NK-92 (cell line): ENCODE results near the gene CDK17.
"Not testable (repeated sequence)": the region's sequence is repeated elsewhere in the genome, so short reads cannot be mapped to it uniquely, and the experiment has no call there.

Experiments used
- DNase-seq: peaks from one replicate; lab custom pipeline; 2025; ENCODE audit not compliant: unreplicated experiment; lab: John Stamatoyannopoulos, UW

CDK17 gene

DNA sequence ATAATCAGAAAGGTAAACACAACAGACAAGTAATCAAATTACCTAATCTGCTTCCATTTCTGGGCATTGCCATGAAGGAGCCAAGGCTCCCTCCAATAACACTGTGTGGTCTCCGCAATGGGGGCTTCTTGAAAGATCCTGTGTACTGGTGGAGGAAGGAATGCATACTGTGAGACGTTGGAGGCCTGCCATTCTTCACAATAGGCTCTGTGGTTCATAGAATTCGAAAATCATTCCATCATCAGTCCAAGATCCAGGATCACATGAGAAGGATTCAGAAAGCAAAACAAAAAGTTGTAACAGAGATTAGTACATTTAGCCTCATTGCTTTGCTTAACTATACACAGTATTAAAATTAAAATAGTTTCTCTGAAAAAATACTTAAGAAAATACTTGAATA, 76.3 kb downstream of the CDK17 start:
- DNase-seq, result no peak

DNA sequence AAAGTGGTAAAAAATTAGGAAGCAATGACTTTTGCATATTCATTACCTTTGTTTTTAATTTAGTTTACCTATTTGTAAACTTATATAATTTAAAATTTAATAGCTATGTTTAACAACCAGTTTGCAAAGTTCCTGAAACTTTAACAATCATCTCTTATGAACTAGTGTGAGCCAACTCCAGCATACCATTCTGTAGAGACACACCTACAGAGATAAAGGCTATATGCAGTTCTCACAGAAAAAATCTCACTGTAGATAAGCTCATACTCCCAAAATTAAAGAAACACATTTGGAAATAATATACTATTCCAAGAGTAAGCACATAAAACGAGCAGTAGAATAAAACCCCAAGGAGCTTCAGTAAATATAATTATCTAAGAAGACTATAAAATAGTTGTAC, 77.5 kb downstream of the CDK17 start:
- DNase-seq, result no peak

DNA sequence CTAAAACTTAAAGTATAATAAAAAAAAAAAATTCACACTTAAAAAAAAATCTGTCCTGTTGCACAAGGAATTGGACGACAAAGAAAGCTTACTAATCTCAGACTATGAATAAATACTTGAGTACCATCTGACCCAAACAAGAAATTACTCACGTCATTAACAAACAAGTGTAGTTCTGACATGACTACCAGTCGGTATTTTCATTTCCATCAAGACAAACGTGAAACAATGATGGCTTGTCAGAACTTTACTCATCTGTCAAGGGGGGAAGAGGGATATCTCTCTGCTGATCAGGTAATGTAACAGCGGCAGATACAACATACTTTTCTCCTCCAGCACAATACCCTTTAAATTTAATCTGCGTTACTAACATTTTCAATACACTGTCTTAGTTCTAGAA, 78.3 kb downstream of the CDK17 start:
- no peak for DNase-seq

DNA sequence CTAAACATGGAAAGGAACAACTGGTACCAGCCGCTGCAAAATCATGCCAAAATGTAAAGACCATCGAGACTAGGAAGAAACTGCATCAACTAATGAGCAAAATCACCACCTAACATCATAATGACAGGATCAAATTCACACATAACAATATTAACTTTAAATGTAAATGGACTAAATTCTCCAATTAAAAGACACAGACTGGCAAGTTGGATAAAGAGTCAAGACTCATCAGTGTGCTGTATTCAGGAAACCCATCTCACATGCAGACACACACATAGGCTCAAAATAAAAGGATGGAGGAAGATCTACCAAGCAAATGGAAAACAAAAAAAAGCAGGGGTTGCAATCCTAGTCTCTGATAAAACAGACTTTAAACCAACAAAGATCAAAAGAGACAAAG, 82.4 kb downstream of the CDK17 start:
- DNase-seq, result not testable (repeated sequence)

DNA sequence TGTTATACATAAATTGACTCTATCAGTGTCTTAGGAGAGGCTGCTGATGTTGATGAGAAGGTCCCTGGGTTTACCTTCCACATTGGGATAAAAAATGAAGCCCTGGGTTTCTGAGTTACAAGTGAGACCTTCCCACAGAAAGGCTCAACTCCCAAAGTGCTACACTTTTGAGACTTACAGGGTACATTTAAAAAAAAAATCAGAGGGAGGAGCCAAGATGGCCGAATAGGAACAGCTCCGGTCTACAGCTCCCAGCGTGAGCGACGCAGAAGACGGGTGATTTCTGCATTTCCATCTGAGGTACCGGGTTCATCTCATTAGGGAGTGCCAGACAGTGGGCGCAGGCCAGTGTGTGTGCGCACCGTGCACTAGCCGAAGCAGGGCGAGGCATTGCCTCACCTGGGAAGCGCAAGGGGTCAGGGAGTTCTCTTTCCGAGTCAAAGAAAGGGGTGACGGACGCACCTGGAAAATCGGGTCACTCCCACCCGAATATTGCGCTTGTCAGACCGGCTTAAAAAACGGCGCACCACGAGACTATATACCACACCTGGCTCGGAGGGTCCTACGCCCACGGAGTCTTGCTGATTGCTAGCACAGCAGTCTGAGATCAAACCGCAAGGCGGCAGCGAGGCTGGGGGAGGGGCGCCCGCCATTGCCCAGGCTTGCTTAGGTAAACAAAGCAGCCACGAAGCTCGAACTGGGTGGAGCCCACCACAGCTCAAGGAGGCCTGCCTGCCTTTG, 84.3 kb downstream of the CDK17 start:
- not testable (repeated sequence) for DNase-seq

DNA sequence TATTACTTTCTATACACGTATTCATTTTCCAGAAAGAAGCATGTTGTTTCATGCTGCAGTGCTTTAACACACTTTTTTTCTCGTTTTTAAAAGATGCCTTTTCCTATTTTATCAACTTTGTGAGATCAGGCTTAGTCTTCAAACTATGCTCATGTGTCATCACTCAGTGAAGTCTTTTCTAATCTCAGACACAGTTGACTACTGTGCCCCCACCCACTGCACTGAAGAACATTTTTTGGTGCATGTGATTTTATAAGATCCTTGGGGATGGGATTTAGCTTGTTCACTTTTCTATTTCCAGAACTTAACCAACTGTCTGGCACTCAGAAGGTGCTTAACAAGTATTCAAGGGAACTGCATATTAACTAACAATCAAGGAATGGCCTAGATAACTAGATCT, 85.5 kb downstream of the CDK17 start:
- no peak for DNase-seq

DNA sequence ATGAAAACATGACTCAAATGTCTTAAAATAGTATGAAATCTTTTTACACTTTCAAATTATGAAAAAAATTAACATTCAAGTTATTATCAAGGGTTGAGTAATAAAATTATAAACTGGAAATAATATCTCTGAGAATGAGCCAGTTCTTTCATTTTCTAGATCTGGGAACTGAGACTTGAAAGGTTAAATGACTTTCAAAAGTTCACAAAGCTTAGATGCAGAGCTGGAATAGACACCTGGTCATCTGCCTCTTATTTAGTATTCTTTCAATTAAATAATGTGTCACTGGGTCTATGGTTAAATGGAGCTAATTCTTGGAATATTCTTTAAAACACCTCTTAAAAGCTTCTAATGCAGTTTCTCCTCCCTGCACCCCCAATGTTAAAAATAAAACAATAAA, 86.6 kb downstream of the CDK17 start:
- DNase-seq, result no peak

DNA sequence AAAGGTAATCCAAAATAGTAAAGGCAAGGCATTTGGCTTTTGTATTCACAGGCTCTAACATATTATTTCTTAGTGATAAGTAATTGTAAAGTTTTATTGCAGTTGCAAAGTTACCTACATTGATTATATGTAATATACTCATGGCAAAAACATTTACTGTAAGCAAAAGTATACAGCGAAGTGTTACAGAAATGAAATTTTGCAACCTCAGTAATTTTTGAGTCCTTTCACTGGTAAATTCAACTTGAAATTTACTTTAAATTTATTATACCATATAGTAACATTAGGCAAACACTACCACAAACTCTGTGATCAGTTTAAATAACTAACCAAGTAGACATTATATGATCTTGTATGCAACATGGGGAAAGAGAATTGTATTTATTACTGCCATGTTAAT, 89.0 kb downstream of the CDK17 start:
- DNase-seq, result no peak

DNA sequence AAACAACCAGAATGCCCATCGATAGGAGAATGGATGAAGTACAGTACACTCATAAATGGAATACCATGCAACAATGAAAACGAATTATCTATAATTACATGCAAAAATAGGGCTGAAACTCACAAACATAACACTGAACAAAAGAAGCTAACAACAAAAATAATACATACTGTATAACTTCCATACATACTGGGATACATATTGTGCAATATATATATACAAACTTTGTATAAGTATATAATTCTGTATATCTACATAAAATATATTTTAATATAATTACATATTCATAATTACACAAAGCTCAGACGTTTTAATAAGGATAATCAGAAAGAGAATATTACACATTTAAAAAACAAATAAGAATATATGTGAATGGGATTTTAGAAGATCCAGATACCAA, 90.2 kb downstream of the CDK17 start:
- no peak for DNase-seq

DNA sequence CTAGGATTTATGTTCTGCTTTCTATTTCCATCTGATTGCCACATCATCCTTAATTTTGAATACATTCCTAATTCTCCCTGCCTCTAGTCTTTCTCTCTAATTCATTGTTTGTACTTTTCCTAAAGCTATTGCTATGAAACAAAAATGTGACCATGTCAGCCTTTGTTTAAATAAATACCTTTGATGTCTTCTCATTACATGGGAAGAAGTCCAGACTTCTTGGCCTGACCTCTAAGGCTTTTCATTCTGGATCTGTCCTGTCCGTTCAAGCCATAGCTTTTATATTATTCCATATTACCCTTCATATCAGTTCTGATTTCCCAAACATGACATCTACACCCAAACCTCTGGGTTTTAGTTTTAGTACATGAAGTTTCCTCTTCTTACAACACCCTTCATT, 91.4 kb downstream of the CDK17 start:
- no peak for DNase-seq

DNA sequence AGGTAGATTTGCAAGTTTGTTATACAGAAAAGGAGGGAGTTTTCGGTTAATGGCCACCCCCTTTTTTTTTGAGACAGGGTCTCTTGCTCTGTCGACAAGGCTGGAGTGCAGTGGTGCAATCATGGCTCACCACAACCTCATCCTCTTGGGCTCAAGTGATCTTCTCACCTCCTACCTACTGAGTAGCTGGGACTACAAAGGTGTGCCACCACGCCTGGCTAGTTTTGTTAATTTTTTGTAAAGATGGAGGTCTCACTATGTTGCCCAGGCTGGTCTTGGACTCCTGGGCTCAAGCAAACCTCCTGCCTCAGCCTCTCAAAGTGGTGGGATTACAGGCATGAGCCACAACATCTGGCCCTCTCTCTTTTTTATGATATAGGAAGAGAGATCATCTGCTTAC, 94.6 kb downstream of the CDK17 start:
- no peak for DNase-seq

DNA sequence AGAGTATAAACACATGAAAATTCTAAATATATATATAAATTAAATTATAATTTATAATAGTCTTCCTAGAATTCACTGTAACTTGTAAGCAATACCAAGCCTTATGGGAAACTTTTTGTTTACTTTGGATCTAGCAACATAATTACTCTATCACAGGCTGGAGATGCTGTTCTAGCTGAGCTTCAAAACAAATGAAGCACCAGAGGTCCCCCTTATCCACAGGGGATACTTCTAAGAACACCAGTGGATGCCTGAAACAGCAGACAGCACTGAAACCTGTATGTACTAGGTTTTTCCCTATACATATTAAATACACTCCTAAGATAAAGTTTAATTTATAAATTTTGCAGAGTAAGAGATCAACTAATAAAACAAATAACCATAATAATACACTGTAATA, 96.6 kb downstream of the CDK17 start:
- no peak for DNase-seq

DNA sequence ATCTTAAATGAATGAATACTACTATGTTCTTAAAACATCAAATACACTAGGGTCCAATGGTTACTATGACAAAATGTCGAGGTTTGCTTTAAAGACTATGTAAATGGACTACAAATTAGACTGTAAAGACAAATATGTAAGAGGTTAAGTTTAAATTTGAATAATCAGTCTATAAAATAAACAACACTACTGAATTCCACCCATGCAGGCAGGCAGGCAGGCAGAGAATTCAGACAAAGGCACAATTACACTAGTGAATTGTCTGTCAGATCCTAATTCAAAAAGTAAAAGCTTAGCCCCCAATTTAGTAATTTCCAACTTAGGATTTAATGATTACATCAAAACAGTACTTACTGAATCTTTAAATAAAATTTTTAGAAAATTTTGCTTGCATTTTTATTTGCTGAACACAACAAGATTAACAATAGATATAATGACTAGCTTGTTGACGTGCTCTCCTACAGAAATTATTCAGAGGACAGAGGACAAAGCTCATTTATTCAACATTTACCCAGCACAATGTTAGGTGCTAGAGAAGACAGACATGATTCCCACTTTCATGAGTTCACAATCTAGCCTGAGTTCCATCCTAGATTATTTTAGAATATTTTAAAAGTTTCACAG, 97.4 kb downstream of the CDK17 start:
- no peak for DNase-seq

DNA sequence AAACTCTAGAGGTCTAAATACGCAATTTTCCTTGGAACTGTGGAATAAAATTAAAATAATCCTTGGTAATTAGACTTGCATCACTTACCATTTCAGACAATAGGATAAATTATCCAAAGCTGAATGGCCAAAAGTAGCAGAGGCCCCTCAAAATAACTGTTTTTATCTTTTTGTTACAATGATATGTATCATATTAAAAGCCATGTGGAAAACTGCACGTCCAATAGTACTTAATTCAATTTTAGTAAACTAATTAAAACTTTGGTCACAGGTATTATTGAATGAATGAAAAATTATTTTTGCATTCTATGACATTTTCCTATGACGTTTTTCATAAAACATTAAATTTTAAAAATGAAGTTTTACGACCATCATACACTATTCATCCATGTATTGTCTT, 98.5 kb downstream of the CDK17 start:
- no peak for DNase-seq

DNA sequence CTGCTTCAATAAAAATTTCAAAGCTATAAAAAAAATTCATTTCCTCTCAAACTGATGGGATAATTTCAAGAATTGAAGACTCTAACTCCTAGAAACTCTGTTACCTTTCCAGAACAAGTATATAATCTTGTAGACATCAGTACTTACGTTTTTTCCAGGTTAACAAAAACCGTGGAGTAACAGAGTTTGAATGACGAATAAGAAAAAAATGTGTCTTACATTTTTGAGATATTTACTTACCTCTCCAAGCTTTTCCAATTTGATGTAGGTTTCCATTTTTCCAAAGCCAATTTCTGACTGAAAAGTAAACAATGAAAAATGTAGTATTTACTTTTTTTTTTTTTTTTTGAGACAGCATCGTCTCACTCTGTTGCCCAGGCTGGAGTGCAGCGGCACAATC, 100.2 kb downstream of the CDK17 start:
- no peak for DNase-seq

DNA sequence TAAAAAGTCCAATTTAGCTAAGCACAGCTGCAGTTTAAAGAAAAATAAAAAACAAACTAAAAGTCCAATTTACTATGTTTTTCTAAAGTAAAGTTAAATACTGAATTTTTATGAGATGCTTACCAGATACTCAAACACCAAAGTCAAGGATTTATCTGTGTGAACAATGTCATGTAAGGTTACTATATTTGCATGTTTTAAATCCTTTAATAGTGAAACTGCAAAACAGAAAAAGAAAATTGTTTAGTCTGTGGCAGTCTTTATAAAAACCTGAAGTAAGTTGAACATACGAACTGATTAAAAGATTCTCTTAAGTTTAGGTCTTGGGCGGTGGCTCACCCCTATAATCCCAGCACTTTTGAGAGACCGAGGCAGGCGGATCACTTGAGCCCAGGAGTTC, 102.7 kb downstream of the CDK17 start:
- DNase-seq, result no peak

DNA sequence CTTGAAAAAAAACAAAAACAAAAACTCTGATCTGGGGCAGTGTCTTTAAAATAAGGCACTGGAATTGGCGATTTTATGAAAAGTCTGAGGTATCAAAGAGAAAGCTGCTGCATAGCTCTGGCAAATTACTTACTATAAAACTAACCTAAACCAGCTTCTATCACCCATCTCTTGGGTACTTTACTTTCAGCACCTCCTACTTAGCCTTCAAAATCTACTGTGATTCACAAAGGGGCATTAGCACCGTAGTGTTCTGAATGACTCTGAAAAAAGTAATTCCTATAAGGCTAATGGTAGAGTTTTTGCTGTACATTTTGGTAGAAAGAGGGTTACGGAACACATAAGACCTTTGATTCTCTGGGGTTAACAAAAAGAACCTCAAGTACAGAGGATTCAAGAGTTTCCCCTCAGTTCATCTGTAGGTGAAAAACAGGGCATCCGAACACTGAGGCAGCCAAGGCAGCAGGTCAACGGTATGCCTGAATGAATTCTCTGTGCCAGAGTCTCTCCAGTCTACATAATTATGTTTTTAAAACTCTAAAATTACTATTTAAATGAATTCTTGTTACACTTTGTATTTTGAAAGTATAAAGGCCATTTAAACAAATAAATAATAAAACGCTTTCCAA, 104.6 kb downstream of the CDK17 start:
- DNase-seq, result no peak

DNA sequence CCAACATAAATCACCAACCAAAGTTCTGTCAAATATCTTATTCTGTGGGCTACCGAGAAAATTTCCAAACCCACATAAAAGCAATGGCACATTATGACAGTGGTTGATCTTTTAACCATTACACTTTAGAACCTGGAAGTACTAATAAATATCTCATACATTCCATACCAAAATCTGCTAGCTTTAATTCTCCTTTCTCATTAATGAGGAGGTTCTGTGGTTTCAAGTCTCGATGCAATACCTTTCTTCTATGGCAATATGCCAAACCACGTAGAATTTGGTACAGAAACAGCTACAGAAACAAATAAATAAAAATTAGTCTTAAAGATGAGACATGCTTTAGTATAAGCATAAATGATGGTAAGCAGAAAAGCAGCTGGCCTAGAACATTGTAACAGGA, 105.4 kb downstream of the CDK17 start:
- no peak for DNase-seq

DNA sequence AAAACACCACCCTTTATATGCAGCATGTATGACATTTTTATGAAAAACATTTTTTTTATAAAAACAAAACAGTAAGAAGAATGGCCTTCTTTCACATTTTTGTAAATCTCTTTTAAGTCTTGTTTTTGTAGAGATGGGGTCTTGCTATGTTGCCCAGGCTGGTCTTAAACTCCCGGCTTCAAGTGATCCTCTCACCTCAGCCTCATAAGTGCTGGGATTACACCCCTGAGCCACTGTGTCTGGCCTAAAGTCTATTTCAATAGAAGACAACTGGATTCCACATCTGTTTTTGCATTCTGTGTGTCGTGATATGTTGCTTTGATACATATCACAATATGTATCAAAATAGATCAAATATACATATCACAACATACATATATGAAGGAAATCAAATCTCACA, 107.1 kb downstream of the CDK17 start:
- no peak for DNase-seq

DNA sequence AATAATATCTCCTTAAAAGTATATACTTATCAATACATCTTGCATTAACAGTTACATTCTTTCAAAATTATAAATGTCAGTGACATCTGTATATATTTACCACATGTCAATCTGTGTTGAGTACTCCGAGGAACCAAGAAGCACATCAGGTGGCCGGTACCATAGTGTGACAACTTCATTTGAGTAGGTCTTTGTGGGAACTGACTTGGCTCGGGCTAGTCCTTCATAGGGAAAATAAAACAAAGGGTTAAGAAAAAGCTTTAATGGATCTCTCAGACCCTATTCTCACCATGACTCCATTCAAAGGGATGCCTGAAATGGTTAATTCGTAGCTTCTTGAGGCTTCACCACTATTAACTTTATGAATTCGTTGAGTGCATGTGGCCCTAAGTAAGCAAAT, 111.2 kb downstream of the CDK17 start:
- no peak for DNase-seq

DNA sequence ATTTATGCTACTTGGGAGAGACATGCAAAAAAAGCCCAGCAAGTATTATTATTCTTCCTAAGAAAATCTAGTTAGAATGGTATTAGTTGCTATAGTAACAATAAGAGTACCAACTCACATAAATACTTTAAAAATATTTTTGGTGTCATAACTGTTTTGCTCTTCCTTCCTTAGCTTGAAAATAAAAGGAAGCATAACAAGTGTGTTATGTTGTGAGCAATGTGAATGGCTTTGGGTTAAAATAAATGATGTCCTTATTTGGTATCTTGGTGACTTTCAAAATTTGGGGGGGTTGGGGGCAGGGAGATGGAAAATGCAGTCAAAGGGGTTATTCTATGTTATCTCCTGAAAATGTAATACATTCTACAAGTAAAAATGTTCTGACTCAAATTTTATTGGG, 115.1 kb downstream of the CDK17 start:
- DNase-seq, result no peak

DNA sequence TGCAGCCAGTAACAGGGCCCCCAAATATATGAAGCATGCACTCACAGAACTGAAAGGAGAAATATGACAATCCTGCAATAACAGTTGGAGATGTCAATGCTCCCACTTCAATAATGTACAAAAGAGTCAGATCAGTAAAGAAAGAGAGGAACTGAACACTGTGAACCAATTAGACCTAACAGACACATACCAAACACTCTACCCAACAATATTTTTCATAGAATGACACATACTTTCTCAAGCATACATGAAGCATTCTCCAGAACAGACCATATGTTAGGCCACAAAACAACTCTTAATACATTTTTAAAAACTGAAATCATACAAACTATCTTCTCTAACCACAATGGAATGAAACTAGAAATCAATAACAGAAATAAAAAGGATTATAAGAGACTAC, 125.9 kb downstream of the CDK17 start:
- DNase-seq, result no peak
